SK-N-SH (cell line): Measurements from ENCODE around the gene SRGAP2B.
"Not testable (repeated sequence)": the region's sequence is repeated elsewhere in the genome, so short reads cannot be mapped to it uniquely, and the experiment has no call there.

ENCODE experiments used
- CTCF ChIP-seq: fragments of 200-600 bp; sonication (generic); IDR thresholded peaks from 2 replicates; pipeline ENCODE4 v1.6.1; 2017; ENCODE audit warnings: antibody characterized with exemption, mild to moderate bottlenecking, moderate library complexity
- EP300 ChIP-seq, 2 experiments: IDR thresholded peaks; 2 replicates each; pipeline versions ENCODE4 v1.4.0 to v1.6.1; 2012; ENCODE audit warnings: borderline replicate concordance in 1 of 2, low read depth in 1 of 2, low read length in 1 of 2
- NFIC ChIP-seq: IDR thresholded peaks from 2 replicates; pipeline ENCODE4 v1.4.0; 2012; ENCODE audit warnings: borderline replicate concordance
- POLR2AphosphoS5 ChIP-seq: IDR thresholded peaks from 2 replicates; pipeline ENCODE4 v1.6.1; 2012; ENCODE audit warnings: low read depth, low read length
- RAD21 ChIP-seq: IDR thresholded peaks from 2 replicates; pipeline ENCODE4 v1.6.1; 2012; ENCODE audit warnings: mild to moderate bottlenecking, low read length
- SIN3A ChIP-seq: IDR thresholded peaks from 2 replicates; pipeline ENCODE4 v1.6.1; 2012; ENCODE audit warnings: low read depth, mild to moderate bottlenecking, low read length, moderate library complexity, borderline replicate concordance
- TCF12 ChIP-seq: IDR thresholded peaks from 2 replicates; pipeline ENCODE4 v1.4.0; 2012
- YY1 ChIP-seq: IDR thresholded peaks from 2 replicates; pipeline ENCODE4 v1.4.0; 2012; ENCODE audit warnings: low read depth, mild to moderate bottlenecking
- ZBTB33 ChIP-seq: IDR thresholded peaks from 2 replicates; pipeline ENCODE4 v1.4.0; 2012; ENCODE audit warnings: low read depth, borderline replicate concordance

DNA sequence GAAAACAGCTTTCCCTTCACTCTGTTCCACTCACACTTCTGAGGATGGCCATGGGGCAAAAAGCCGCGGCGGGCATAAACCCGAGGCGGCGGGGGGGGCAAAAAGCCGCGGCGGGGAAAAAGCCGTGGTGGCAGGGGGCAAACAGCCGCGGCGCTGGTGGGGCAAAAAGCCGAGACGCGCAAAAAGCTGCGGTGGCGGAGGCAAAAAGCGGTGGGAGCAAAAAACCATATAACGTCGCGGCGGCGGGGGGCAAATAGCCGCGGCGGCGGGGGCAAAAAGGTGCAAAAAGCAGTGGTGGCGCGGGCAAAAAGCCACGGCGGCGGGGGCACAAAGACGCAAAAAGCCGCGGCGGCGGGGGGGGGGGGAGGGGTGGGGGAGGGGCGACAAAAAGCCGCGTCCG lies 212.8 kb downstream of the SRGAP2B start:
- not testable (repeated sequence) for TF ChIP-seq CTCF; EP300 (IDR thresholded peaks at IDR 0.05; ENCODE audit: borderline replicate concordance in 1 of 2, low read depth in 1 of 2, low read length in 1 of 2); YY1; RAD21; TCF12; SIN3A; ZBTB33; NFIC; POLR2AphosphoS5
